MCF 10A (cell line): ENCODE results near the gene SAE1. TPM values are rescaled to one million over a fixed set of nuclear protein-coding genes. Genes with fewer than 3 reads are reported as not detected.
A peak's percentile ranks its signal among the peaks of the same experiment; 100 is the strongest.

Source experiments
- BruUV-seq: library from RNA; stranded (reverse); fragments of 400-500 nt; replicated peaks from 2 replicates; lab custom pipeline; 2021; lab: Mats Ljungman, UMichigan
- CTCF ChIA-PET: fragments of 300-600 bp; sonication (Branson Sonifier 250); formaldehyde crosslinking; extraction: SDS; loops from one replicate; lab custom pipeline; 2021; ENCODE audit warnings: antibody characterized with exemption, inconsistent platforms; lab: Yijun Ruan, JAX
- POLR2A ChIA-PET: fragments of 300-600, 350-650 bp; sonication (Branson Sonifier 250); formaldehyde crosslinking; extraction: SDS; loops from one replicate; lab custom pipeline; 2020; ENCODE audit warnings: antibody characterized with exemption, inconsistent platforms; lab: Yijun Ruan, JAX
- DNase-seq: peaks from one replicate; pipeline ENCODE4 v3.0.0-alpha.2; 2018; ENCODE audit not compliant: unreplicated experiment
- H3K27ac Mint-ChIP-seq: one replicate; pipeline ENCODE4 v1.8.0; 2022; ENCODE audit warnings: mild to moderate bottlenecking, low read depth, mixed read lengths; ENCODE audit not compliant: unreplicated experiment
- H3K27me3 Mint-ChIP-seq: one replicate; pipeline ENCODE4 v1.8.0; 2022; ENCODE audit warnings: mixed read lengths; ENCODE audit not compliant: insufficient read depth, unreplicated experiment
- H3K36me3 Mint-ChIP-seq: one replicate; pipeline ENCODE4 v1.8.0; 2022; ENCODE audit warnings: mild to moderate bottlenecking, moderate library complexity, mixed read lengths; ENCODE audit not compliant: insufficient read depth, unreplicated experiment
- H3K4me1 Mint-ChIP-seq: one replicate; pipeline ENCODE4 v1.8.0; 2022; ENCODE audit warnings: mixed read lengths; ENCODE audit not compliant: insufficient read depth, unreplicated experiment
- H3K4me3 Mint-ChIP-seq: one replicate; pipeline ENCODE4 v1.8.0; 2022; ENCODE audit warnings: mild to moderate bottlenecking, moderate library complexity, mixed read lengths; ENCODE audit not compliant: unreplicated experiment
- H3K9me3 Mint-ChIP-seq: one replicate; pipeline ENCODE4 v1.8.0; 2022; ENCODE audit warnings: mixed read lengths; ENCODE audit not compliant: unreplicated experiment
- CTCF ChIP-seq: fragments of 200-600 bp; IDR thresholded peaks from one replicate; pipeline ENCODE4 v1.8.0; 2022; ENCODE audit warnings: antibody characterized with exemption, mild to moderate bottlenecking; ENCODE audit not compliant: unreplicated experiment
- intact Hi-C: fragments of 100-400 bp; cut with micrococcal nuclease; formaldehyde crosslinking; loops from 2 replicates; pipeline ENCODE4 v1.14.1; 2022
- total RNA-seq: library from RNA; stranded (reverse); gene quantifications from 2 replicates; pipeline ENCODE4 v1.2.3, GENCODE V29; 2022

Gene SAE1
- total RNA-seq, 1 experiment from 2014 or later, result 81.7 TPM

DNA sequence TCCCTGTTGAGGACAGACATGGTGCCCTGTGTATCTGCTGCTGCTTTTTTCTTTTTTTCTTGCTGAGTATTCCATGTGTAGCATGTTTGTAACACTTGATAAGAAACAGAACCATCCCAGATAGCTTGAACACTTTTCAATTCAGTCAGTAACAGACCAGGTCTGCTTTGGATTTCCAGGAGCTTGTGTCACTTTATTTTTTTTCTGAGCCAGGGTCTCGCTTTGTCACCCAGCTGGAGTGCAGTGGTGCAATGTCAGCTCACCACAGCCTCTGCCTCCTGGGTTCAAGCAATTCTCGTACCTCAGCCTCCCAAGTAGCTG, 56.7 kb downstream of the SAE1 start:
- peaks cover 6% of the 10 kb centered on the region for H3K4me1 Mint-ChIP-seq
- H3K27me3 Mint-ChIP-seq, result no peaks in the 10 kb centered on the region
- H3K9me3 Mint-ChIP-seq, result no peaks in the 10 kb centered on the region
- no peak for DNase-seq
- no peak overlapping the region for H3K4me3 Mint-ChIP-seq
- BruUV-seq, result no TSS peak
- no peak for TF ChIP-seq CTCF
- H3K27ac Mint-ChIP-seq, result no peak overlapping the region
- ChIA-PET CTCF (interaction anchor here (0.6 to 1.4 kb wide), 2 partner anchors 10 to 37 kb away, joined by 3 to 4 read pairs; no protein-coding TSS in a partner anchor), POLR2A (no interaction called here)
- intact Hi-C loops, result no loop called here
- peaks cover 55% of the 10 kb centered on the region for H3K36me3 Mint-ChIP-seq

DNA sequence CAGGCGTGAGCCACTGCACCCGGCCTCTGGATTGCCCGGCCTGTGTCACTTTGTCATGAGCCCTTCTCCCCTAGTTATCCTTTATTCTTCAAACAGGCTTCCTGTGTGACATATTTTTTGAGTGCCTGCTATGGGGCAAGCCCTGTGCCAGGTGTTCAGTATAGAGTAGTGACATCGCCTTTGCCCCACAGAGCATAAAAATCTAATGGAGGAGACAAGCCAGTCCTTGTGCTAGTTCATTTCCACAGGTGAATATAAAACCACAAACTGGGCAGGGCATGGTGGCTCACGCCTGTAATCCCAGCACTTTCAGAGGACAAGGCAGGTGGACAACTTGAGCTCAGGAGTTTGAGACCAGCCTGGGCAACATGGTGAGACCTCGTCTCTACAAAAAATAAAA, 57.2 kb downstream of the SAE1 start:
- DNase-seq, result no peak
- Mint-ChIP-seq H3K9me3 (no peaks in the 10 kb centered on the region), H3K36me3 (peaks cover 52% of the 10 kb centered on the region), H3K4me3 (no peak overlapping the region), H3K27ac (no peak overlapping the region), H3K27me3 (no peaks in the 10 kb centered on the region), H3K4me1 (peaks cover 6% of the 10 kb centered on the region)
- TF ChIP-seq CTCF, result no peak
- CTCF ChIA-PET, result interaction anchor here (0.9 to 1.4 kb wide), 2 partner anchors 10 to 22 kb away, joined by 3 to 4 read pairs; no protein-coding TSS in a partner anchor
- BruUV-seq, result no TSS peak
- intact Hi-C loops, result no loop called here
- POLR2A ChIA-PET, result no interaction called here

GRCh38 chr19:47188507-47189033, 57.9 kb downstream of the SAE1 start:
- H3K27me3 Mint-ChIP-seq, result no peaks in the 10 kb centered on the region
- ChIA-PET POLR2A (no interaction called here), CTCF (interaction anchor here (0.9 kb wide), 1 partner anchor 22 kb away, joined by 3 read pairs; no protein-coding TSS in a partner anchor)
- no peaks in the 10 kb centered on the region for H3K9me3 Mint-ChIP-seq
- intact Hi-C loops, result no loop called here
- no TSS peak for BruUV-seq
- no peak overlapping the region for H3K27ac Mint-ChIP-seq
- H3K36me3 Mint-ChIP-seq, result peaks cover 55% of the 10 kb centered on the region
- peaks cover 6% of the 10 kb centered on the region for H3K4me1 Mint-ChIP-seq
- DNase-seq, result no peak
- no peak for TF ChIP-seq CTCF
- H3K4me3 Mint-ChIP-seq, result no peak overlapping the region

DNA sequence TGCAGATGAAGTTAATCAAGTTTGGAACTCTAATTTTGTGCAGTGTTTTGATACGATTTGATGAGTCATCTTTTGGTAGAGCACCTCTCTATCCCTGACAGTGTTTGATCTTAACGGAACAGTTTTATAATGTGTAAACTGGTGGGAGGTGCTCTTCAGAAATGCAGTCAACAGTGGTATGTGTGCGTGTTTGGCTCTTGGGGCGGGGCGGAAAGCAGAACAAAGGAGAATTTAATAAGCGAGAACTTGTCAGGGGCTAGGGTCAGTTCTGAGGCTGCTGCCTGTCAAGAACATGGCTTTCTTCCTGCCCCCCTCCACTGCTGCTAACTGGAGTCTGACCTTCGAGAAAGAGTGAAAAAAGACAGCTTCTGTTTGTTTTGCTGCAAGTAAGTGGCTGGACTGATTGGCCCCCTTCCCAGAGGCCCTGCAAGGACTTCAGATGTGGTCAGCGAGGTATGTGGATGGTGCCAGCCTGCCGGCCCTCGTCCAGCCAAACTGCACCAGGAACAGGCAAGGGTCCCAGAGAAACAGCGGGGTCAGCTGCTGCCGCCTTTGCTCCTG, 59.6 kb downstream of the SAE1 start:
- POLR2A ChIA-PET, result no interaction called here
- Mint-ChIP-seq H3K4me1 (peaks cover 6% of the 10 kb centered on the region), H3K4me3 (no peak overlapping the region), H3K9me3 (no peaks in the 10 kb centered on the region), H3K36me3 (peaks cover 58% of the 10 kb centered on the region), H3K27me3 (no peaks in the 10 kb centered on the region), H3K27ac (no peak overlapping the region)
- intact Hi-C loops, result no loop called here
- TF ChIP-seq CTCF, result no peak
- DNase-seq, result peak; percentile 43
- CTCF ChIA-PET, result interaction anchor here (1.1 to 2.4 kb wide), 3 partner anchors 20 to 57 kb away, joined by 3 to 11 read pairs (median 7); no protein-coding TSS in a partner anchor
- BruUV-seq, result no TSS peak
